ENCODE data around the gene TTL.

- TF ChIP-seq CTCF (IDR thresholded peaks at IDR 0.05; ENCODE audit: low read depth, low read length, poor library complexity, severe bottlenecking) (no peak), EZH2phosphoT487 (IDR thresholded peaks at IDR 0.05; ENCODE audit: borderline replicate concordance, low read length) (no peak)
Observed at GRCh38 chr2:112483831-112484230, 1.9 kb downstream of the TTL start.

Measured in DOHH2 (cell line).